GM13977 (cell line): ENCODE data around the gene GNG4.

Experiments
- DNase-seq: peaks from one replicate; pipeline ENCODE4 v3.0.0; 2012; ENCODE audit warnings: low spot score
- CTCF ChIP-seq: IDR thresholded peaks from 2 replicates; pipeline ENCODE4 v1.5.1; 2012; ENCODE audit warnings: mild to moderate bottlenecking, control low read depth; ENCODE audit not compliant: insufficient read depth; ENCODE audit errors: extremely low read depth, missing control alignments
- in situ Hi-C: fragments of 300-500 bp; cut with MboI; formaldehyde crosslinking; loops from one replicate; pipeline ENCODE4 v1.12.0; 2022; ENCODE audit warnings: low sequenced_read_pairs, low pct_unique_long_range_greater_than_20kb, mixed read lengths, inconsistent platforms; ENCODE audit not compliant: unreplicated experiment

The GNG4 gene

DNA sequence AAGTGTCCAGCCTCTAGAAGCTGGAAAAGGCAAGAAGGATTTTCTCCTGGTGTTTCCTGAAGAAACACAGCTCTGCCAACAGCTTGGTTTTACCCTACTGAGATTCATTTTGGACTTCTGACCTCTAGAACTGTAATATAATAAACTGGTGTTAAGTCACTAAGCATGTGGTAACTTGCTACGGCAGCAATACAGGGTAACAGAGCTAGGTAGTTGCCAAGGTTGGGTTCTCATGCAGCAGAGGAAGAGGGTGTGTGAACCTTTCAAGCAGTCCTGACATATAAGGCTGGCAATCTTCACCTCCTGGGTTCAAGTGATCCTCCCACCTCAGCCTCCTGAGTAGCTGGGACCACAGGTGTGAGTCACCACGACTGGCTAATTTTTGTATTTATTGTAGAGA is 36.0 kb downstream of the GNG4 start:
- TF ChIP-seq CTCF, result no peak
- in situ Hi-C loops, result no loop called here
- no peak for DNase-seq

- no peak for DNase-seq
- in situ Hi-C loops, result no loop called here
- TF ChIP-seq CTCF, result no peak
Measured at GRCh38 chr1:235612761-235613160, 36.8 kb downstream of the GNG4 start.

DNA sequence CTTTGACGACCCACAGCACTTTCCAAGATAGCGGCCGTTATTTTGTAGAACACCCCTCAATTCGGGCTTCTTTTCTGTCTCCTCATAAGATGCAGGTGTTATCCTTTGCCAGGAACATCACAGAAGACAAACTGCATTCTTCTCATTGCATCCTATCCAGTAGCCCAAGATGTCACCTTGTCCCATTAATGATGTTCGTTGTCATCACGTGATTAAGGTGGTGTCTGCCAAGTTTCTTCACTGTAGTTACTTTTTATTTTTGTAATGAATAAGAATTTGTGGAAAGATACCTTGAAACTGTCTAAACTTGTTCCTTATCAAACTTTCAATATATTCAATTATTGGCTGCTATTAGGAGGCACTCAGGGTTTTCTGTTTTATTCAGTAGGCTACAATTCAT is 39.4 kb downstream of the GNG4 start:
- in situ Hi-C loops, result no loop called here
- DNase-seq, result no peak
- TF ChIP-seq CTCF, result no peak

GRCh38 chr1:235608278-235608677 is 41.3 kb downstream of the GNG4 start:
- in situ Hi-C loops, result no loop called here
- DNase-seq, result no peak
- no peak for TF ChIP-seq CTCF

DNA sequence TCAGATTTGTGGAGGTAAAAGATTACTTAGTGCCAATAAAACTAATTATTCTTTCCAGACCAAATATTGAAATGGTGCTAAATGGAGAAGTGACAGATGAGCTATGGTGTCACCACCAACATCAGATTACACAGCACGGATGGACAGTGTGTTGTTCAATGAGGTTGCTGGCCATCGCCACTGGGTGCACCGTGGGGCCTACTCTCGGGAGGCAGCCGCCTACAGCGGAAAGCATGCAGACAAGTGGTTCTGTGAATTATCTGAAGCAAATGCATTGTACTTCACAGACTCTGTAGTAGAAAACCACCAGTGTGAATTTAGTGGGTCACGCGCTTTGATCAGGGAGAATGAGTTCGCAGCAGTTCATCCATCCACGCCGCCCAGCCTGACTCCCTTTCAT is 42.3 kb downstream of the GNG4 start:
- in situ Hi-C loops, result no loop called here
- DNase-seq, result no peak
- TF ChIP-seq CTCF, result no peak

- peak; percentile 47 for TF ChIP-seq CTCF
- in situ Hi-C loops, result no loop called here
- DNase-seq, result no peak
Measured at GRCh38 chr1:235601104-235601503, 48.5 kb downstream of the GNG4 start.

DNA sequence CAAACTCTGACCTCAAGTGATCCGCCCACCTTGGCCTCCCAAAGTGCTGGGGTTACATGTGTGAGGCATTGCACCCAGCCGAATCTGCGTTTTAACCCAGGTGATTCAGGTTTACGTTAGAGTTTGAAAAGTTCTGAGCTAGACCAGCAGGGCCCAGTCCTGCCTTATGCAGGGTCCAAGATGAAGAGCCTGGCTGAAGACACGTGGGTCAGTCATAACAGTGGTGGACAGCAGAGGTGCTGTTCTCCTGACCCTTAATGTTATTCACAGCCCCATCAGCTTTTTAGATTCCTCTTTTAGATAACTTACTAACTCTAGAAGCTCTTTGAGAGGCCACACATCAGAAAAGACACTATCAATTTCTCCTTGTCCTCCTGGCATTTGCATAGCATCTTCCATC is 50.0 kb downstream of the GNG4 start:
- no peak for DNase-seq
- TF ChIP-seq CTCF, result no peak
- in situ Hi-C loops, result no loop called here
